ENCODE results near the gene ACD.

The ACD gene

GRCh38 chr16:67661101-67661761, 1.2 kb upstream of the ACD start:
- DNase-seq = no peak

GRCh38 chr16:67660564-67661028, 536 bp upstream of the ACD start, which contains the start of gene PARD6A:
Gene PARD6A, plus strand, starts transcription at chr16:67660960. Its CDS starts 79 bp downstream, at chr16:67661039.
- peak; percentile 72 to 88 (median 84) for DNase-seq

GRCh38 chr16:67658849-67659674, 998 bp downstream of the ACD start:
- no peak for DNase-seq

DNA sequence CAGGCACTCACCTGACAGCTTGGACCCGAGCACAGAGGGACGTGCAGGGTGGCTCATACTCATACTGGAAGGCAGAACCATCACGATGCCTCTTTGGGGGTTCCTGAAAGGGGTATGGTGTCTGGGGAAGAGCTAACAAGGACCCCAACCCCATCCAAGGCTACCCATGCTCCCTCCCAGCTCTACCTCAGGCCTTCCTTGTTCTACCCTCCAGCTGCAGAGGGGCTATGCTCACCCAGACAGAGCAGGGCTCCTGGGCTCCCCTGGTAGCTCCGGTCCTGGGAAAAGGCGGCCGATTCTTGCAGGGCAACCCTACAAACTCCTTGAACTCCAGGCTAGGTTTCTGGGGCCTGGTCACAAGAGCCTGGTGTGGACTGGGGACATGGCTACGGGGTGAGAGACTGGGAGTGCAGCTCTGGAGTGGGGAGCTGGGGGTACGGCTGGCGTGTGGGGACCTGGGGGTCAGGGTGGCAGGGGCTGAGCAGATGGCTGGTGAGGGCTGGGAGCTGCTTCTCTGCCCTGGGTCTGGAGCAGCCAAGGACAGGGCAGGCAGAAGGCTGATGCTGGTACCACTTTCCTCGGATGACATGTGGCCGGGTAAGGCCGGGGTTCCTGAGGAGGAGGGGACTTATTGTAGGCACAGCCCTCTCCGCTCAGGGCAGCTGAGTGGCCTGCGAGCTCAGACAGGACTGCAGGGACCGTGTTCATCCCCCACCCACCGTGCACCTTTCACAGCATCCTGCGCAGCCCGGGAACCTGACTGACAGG, 2.1 kb downstream of the ACD start:
- DNase-seq = no peak

DNA sequence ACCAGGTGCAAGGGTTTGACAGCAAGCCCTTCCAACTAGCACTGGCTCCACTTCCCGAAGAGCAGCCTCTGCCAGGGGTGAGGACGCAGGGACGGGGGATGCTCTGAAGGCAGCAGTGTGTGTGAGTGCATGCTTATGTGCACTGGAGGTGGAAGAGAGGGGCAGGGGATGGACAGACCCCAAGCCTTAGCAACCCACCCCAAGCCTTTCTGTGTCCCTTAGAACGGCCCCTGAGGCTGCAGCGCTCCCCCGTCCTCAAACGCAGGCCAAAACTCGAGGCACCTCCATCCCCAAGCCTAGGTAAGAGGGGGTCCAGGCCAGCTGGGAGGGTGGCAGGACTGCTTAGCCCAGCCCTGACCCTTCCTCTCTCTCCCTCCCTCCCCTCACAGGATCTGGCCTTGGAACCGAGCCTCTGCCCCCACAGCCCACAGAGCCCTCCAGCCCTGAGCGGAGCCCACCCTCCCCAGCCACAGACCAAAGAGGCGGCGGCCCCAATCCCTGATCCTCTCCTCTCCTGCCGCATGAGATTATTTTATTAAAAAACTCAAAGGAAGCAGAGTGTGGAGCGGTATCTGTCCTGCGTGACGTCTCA, 2.9 kb downstream of the ACD start:
- no peak for DNase-seq

DNA sequence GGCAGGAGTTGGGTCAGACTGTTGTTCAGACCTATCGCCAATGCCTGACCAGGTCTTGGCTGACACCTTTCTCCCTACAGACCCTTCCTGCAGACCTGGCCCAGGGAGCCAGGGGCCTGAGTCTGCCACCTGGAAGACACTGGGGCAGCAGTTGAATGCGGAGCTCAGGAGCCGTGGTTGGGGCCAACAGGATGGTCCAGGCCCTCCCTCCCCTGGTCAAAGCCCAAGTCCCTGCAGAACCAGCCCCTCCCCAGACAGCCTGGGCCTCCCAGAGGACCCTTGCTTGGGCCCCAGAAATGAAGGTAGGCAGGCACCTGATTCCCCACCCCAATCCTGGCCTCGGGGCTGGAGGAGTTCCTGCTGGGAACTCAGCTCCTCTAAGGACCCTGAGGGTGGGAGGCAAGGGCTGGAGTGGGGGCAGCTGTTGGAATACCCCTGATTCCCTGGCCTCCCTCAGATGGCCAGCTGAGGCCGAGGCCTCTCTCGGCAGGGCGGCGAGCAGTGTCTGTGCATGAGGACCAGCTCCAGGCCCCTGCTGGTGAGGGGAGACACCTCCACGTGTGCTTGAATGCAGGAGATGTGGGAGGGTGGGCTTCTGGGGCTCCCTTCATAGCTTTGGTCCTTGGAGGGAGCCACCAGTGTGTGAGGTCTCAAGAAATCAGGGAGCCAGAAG, 3.6 kb downstream of the ACD start:
- no peak for DNase-seq

- DNase-seq = no peak
Observed at GRCh38 chr16:67655363-67655762, 4.7 kb downstream of the ACD start.

GRCh38 chr16:67654403-67654911, 5.6 kb downstream of the ACD start:
- DNase-seq = no peak

GRCh38 chr16:67653789-67654402, 6.2 kb downstream of the ACD start:
- DNase-seq = no peak

DNA sequence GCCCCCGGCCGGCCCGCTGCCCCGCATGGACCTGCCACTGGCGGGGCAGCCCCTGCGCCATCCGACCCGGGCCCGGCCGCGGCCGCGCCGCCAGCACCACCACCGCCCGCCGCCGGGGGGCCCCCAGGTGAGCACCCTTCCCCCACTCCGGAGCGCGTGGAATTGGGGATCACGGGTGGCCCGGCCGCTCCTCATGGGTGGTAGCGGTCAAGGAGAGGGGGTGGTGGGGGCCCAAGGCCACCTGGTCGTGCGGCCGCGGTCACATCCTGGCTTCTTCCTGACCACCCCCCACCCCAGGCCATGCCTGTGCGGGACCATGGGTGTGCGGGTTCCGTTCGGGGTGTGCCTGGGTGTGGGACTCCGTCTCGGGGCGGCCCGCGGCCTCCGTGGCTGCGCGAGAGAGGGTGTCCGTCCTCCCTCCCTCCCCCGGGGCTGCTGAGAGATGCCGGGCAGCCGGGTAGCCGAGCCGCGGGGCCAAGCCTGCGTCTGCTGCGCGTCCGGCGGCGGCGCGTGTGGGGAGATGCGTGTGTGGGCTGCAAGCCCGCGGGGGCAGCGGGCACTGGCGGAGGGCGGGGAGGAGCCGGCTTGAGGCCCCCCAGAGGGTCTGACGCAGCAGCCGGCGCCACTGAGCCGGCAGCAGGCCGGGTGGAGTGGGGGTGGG, 6.8 kb downstream of the ACD start:
- DNase-seq = no peak

- DNase-seq = no peak
Observed at GRCh38 chr16:67652578-67653127, 7.4 kb downstream of the ACD start.

- DNase-seq = no peak
Observed at GRCh38 chr16:67651847-67652246, 8.2 kb downstream of the ACD start.

- no peak for DNase-seq
Observed at GRCh38 chr16:67651039-67651438, 9.0 kb downstream of the ACD start.

DNA sequence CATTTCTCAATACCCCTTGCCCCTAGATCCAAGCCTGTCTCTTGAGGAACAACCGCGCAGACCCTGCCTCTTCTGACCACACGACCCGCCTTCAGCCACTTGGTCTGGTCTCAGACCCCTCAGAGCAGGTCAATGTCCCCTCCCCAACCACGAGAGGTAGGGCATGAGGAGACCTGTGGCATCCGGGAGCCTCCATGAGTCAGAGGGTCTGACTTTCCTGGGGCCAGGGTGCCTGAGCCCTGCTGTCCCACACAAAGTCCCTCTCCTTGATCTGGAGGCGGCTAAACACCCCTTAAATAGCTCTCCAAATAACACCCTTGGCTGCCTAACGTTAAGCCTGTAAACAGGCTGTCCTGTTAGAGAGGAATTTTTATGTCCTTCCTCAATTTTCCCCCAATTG, 10.0 kb downstream of the ACD start:
- no peak for DNase-seq

DNA sequence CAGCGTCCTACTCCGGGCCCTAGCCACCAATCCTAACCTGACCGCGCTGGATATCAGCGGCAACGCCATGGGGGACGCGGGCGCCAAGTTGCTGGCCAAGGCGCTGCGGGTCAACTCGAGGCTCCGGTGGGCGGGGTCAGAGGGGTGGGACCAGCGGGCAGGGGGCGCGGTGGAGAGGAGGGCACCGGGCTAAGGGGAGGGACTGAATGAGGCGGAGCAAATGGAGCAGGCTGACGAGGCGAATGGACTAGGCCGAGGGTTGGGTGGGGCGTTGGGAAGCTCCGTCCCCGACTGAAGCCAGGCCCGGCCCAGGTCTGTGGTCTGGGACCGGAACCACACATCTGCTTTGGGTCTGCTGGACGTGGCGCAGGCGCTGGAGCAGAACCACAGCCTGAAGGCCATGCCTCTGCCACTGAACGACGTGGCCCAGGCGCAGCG, 10.5 kb downstream of the ACD start:
- no peak for DNase-seq

DNA sequence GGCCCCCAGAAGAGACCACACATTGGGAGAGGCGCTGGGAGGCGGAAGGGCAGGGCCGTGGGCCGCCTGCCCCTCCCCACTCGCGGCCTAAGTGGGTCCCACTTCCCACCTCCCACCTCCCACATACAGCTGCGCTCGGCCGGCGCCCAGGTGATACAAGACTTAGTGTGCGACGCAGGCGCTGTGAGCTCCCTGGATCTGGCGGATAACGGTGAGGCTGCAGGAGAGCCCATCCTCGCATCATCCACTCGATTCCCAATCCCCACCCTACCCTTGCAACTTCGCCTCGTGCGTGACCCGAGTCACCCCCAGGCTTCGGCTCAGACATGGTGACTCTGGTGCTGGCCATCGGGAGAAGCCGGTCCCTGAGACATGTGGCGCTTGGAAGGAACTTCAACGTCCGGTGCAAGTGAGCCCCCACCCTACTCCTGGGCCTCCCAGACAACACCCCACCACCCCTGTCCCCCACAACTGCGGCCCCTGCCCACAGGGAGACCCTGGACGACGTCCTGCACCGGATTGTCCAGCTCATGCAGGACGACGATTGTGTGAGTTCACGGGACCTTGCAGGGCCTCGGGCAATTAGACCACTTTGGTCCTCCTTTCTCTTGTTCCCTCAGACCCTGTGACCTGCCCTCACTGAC, 11.2 kb downstream of the ACD start:
- no peak for DNase-seq

DNA sequence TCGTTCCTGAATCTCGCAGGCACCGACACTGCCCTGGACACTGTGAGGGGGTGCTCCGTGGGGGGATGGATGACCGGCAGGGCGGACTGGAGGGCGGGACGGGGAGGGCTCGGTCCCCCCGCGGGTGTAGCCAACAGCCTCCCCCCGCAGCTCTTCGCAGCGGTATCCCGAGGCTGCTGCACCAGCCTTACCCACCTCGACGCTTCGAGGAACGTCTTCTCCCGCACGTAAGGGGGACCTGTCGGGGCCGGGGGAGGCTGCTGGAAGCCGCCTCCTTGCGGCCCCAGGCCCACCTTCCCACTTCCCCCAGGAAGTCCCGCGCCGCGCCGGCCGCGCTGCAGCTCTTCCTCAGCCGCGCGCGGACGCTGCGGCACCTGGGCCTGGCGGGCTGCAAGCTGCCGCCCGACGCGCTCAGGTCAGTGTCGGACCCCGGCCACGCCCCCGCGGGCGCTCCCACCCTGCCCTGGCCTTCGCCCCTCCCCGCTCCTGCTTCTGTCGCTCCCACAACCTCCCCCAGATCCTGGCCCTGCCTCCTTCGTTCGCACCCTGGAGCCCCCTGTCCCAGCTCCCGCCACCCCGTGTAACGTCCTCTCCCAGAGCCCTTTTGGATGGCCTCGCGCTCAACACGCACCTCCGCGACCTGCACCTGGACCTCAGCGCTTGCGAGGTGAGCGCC, 11.8 kb downstream of the ACD start:
- DNase-seq = no peak

- DNase-seq = no peak
Observed at GRCh38 chr16:67647681-67648080, 12.4 kb downstream of the ACD start.

GRCh38 chr16:67647111-67647651, 12.9 kb downstream of the ACD start:
- no peak for DNase-seq

Data from activated naive CD4-positive, alpha-beta T cell (primary cell).